Sigmoid colon (tissue), 7 donors: ENCODE data around the gene INPP1. TPM values are rescaled to one million over a fixed set of nuclear protein-coding genes. Genes with fewer than 3 reads are reported as not detected.

Experiments
- DNase-seq: peaks from one replicate; pipeline ENCODE4 v3.0.0-alpha.2; 2019
- H3K27ac ChIP-seq, 4 donors: fragments of 200-600 bp; sonication (generic); one replicate each; pipeline ENCODE4 v1.5.1; 2016 to 2019; ENCODE audit warnings: mild to moderate bottlenecking in 1 of 4
- H3K27me3 ChIP-seq, 3 donors: fragments of 200-600 bp; sonication (generic); one replicate each; pipeline ENCODE4 v1.5.1; 2019; ENCODE audit warnings: mild to moderate bottlenecking in 1 of 3
- H3K36me3 ChIP-seq, 4 donors: fragments of 200-600 bp; sonication (generic); one replicate each; pipeline ENCODE4 v1.5.1; 2016 to 2019
- H3K4me1 ChIP-seq, 4 donors: fragments of 200-600 bp; sonication (generic); one replicate each; pipeline ENCODE4 v1.5.1; 2017 to 2019
- H3K4me3 ChIP-seq, 4 donors: fragments of 200-600 bp; sonication (generic); one replicate each; pipeline ENCODE4 v1.5.1; 2017 to 2019; ENCODE audit warnings: mild to moderate bottlenecking in 2 of 4, moderate library complexity in 1 of 4
- H3K9me3 ChIP-seq, 4 donors: fragments of 200-600 bp in 3 of 4; sonication (generic) in 3 of 4; one replicate each; pipeline versions ENCODE4 v1.5.1 to v1.6.1; 2013 to 2019
- EP300 ChIP-seq, 4 donors: sonication (generic); formaldehyde crosslinking; IDR thresholded peaks; one replicate each; pipeline ENCODE4 v1.6.1; 2017; ENCODE audit warnings: antibody characterized with exemption in 4 of 4
- POLR2A ChIP-seq, 2 donors: fragments of 450-650 bp; IDR thresholded peaks; one replicate each; pipeline ENCODE4 v1.6.1; 2016; ENCODE audit warnings: antibody characterized with exemption in 2 of 2, mild to moderate bottlenecking in 2 of 2, moderate library complexity in 2 of 2
- POLR2AphosphoS5 ChIP-seq, 4 donors: sonication (generic); formaldehyde crosslinking; IDR thresholded peaks; one replicate each; pipeline ENCODE4 v1.6.1; 2017; ENCODE audit warnings: antibody characterized with exemption in 4 of 4
- WGBS, 2 donors: extraction: QIAGEN DNeasy Blood & Tissue Kit; methylation state at CpG; one replicate each; pipeline ENCODE4 v1.1.7; 2013; 5-methylcytosine and 5-hydroxymethylcytosine counted together
- intact Hi-C: fragments of 100-400 bp; cut with DNase I; formaldehyde crosslinking; loops from one replicate; pipeline ENCODE4 v1.15.1; 2023
- polyA plus RNA-seq, 3 donors: library from polyadenylated mRNA; stranded (reverse); fragments of 200-250 nt; gene quantifications; one replicate each; pipeline ENCODE4 v1.2.3, GENCODE V29; 2013
- total RNA-seq, 4 donors: library from RNA; depleted of rRNA; stranded (reverse); fragments of >200 nt; gene quantifications; one replicate each; pipeline ENCODE4 v1.1.0, GENCODE V29; 2016
- TF ChIP-seq, protein P1 (sequence below), 4 experiments: fragments of 450-650 bp in 3 of 4; fragments of 200-600 bp in 1 of 4; IDR thresholded peaks; one replicate each; pipeline ENCODE4 v1.5.1; 2016 to 2019; ENCODE audit warnings: antibody characterized with exemption in 4 of 4, mild to moderate bottlenecking in 3 of 4, moderate library complexity in 2 of 4
- donor health status: healthy with polysubstance abuse.
- donor health status: Bipolar disorder and iron deficiency.
- donor health status: healthy.

Gene INPP1
- total and polyA plus RNA-seq, 7 donors, result 12.5 to 46.2 (median 19.9) TPM

DNA sequence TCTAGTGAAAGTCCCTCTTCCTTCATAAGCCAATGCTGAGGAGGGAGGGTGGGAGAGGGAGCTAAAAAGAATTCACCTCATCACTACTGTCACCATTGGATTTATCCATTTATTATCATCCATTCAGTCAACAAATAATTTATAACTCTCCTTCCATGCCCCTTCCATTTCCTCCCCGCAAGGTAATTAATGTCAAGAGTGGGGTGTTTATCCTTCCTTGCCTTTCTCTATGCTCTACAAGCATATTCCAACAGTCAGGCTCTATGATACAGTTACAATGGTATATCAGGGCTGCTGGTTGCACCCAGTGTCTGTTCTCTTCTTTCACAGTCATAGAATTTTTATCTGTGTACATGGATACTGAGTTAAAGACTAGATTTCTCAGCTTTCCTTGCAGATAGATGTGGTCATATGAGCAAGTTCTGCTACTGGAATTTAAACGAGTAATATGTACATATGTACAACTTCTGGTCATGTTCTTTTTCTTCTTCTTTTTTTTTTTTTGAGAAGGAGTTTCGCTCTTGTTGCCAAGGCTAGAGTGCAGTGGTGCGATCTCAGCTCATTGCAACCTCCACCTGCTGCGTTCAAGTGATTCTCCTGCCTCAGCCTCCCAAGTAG lies 59.7 kb downstream of the INPP1 start:
- Histone ChIP-seq H3K9me3 (no peaks in the 10 kb centered on the region), H3K4me1 (peaks cover 0 to 8% (median 4%) of the 10 kb centered on the region in 4 donors), H3K27ac (no peak overlapping the region), H3K27me3 (no peaks in the 10 kb centered on the region), H3K36me3 (no peaks in the 10 kb centered on the region), H3K4me3 (no peak overlapping the region)
- no peak for DNase-seq
- TF ChIP-seq POLR2A (IDR thresholded peaks at IDR 0.05), result no peak
- TF ChIP-seq, protein P1, sequence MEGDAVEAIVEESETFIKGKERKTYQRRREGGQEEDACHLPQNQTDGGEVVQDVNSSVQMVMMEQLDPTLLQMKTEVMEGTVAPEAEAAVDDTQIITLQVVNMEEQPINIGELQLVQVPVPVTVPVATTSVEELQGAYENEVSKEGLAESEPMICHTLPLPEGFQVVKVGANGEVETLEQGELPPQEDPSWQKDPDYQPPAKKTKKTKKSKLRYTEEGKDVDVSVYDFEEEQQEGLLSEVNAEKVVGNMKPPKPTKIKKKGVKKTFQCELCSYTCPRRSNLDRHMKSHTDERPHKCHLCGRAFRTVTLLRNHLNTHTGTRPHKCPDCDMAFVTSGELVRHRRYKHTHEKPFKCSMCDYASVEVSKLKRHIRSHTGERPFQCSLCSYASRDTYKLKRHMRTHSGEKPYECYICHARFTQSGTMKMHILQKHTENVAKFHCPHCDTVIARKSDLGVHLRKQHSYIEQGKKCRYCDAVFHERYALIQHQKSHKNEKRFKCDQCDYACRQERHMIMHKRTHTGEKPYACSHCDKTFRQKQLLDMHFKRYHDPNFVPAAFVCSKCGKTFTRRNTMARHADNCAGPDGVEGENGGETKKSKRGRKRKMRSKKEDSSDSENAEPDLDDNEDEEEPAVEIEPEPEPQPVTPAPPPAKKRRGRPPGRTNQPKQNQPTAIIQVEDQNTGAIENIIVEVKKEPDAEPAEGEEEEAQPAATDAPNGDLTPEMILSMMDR (IDR thresholded peaks at IDR 0.05), result no peak
- TF ChIP-seq EP300 (IDR thresholded peaks at IDR 0.05), result no peak
- no peak for TF ChIP-seq POLR2AphosphoS5 (IDR thresholded peaks at IDR 0.05)
- WGBS, 2 donors, result 48 to 67% methylated on average over 5 of the region's 5 CpGs
- intact Hi-C loops, result no loop called here

GRCh38 chr2:190404487-190404886 lies 61.1 kb downstream of the INPP1 start:
- H3K4me3 ChIP-seq, result no peak overlapping the region
- H3K9me3 ChIP-seq, result no peaks in the 10 kb centered on the region
- H3K27ac ChIP-seq, result no peak overlapping the region
- no peaks in the 10 kb centered on the region for H3K36me3 ChIP-seq
- TF ChIP-seq, protein P1 (IDR thresholded peaks at IDR 0.05), result no peak
- TF ChIP-seq POLR2AphosphoS5 (IDR thresholded peaks at IDR 0.05) (no peak), EP300 (IDR thresholded peaks at IDR 0.05) (no peak), POLR2A (IDR thresholded peaks at IDR 0.05) (no peak)
- no peak for DNase-seq
- intact Hi-C loops, result no loop called here
- H3K27me3 ChIP-seq, result no peaks in the 10 kb centered on the region
- peaks cover 0 to 16% (median 11%) of the 10 kb centered on the region in 4 donors for H3K4me1 ChIP-seq

- H3K4me3 ChIP-seq, result no peak overlapping the region
- intact Hi-C loops, result loop anchor here (5.0 kb wide), 3 partner anchors 82 to 242 kb away; partner anchors contain the start of gene NAB1
- TF ChIP-seq POLR2AphosphoS5 (IDR thresholded peaks at IDR 0.05) (no peak), EP300 (IDR thresholded peaks at IDR 0.05) (no peak), POLR2A (IDR thresholded peaks at IDR 0.05) (no peak)
- TF ChIP-seq, protein P1 (IDR thresholded peaks at IDR 0.05), result no peak
- H3K4me1 ChIP-seq, result peaks cover 0 to 17% (median 15%) of the 10 kb centered on the region in 4 donors
- no peak for DNase-seq
- no peaks in the 10 kb centered on the region for H3K36me3 ChIP-seq
- H3K27me3 ChIP-seq, result no peaks in the 10 kb centered on the region
- no peaks in the 10 kb centered on the region for H3K9me3 ChIP-seq
- no peak overlapping the region for H3K27ac ChIP-seq
- WGBS, 2 donors, result 95 to 97% methylated on average over 3 of the region's 3 CpGs
These were observed 61.7 kb downstream of the INPP1 start for GRCh38 chr2:190405070-190405469.

GRCh38 chr2:190405995-190406394 lies 62.6 kb downstream of the INPP1 start:
- 54 to 87% methylated on average over 3 of the region's 3 CpGs for WGBS, 2 donors
- H3K4me1 ChIP-seq, result peaks cover 0 to 18% (median 15%) of the 10 kb centered on the region in 4 donors
- no peaks in the 10 kb centered on the region for H3K27me3 ChIP-seq
- no peak overlapping the region for H3K4me3 ChIP-seq
- H3K36me3 ChIP-seq, result no peaks in the 10 kb centered on the region
- TF ChIP-seq POLR2AphosphoS5 (IDR thresholded peaks at IDR 0.05), result no peak
- no peak overlapping the region for H3K27ac ChIP-seq
- H3K9me3 ChIP-seq, result no peaks in the 10 kb centered on the region
- intact Hi-C loops, result loop anchor here (5.0 kb wide), 3 partner anchors 81 to 241 kb away; partner anchors contain the start of gene NAB1
- no peak for DNase-seq

DNA sequence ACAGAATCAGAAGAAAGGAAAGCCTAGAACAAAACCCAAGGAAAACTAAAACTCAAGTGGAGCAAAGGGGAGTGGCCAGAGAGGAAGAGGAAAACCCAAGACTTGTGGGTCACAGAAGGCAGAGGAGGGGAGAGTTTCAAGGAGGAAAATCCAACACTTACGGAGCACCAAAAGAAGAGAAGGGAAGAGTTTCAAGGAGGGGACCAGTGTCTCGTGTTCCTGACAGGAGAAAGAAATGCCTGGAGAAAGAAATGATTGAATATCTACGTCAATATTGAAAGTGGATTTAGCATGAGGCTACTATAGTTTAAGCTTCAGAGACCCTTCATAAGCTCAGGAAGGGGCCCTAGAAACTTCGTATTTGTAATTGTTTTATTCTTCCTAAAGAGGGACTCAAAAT lies 63.4 kb downstream of the INPP1 start:
- intact Hi-C loops, result loop anchor here (5.0 kb wide), 3 partner anchors 80 to 240 kb away; partner anchors contain the start of gene NAB1

More for the DNA sequence above, 63.4 kb downstream of the INPP1 start:
- Histone ChIP-seq H3K9me3 (no peaks in the 10 kb centered on the region), H3K4me1 (peaks cover 0 to 18% (median 15%) of the 10 kb centered on the region in 4 donors), H3K36me3 (no peaks in the 10 kb centered on the region), H3K4me3 (no peak overlapping the region), H3K27me3 (no peaks in the 10 kb centered on the region), H3K27ac (peak overlapping the region in 1 of 4 donors; percentile 81)
- TF ChIP-seq POLR2AphosphoS5 (IDR thresholded peaks at IDR 0.05) (no peak), EP300 (IDR thresholded peaks at IDR 0.05) (no peak), POLR2A (IDR thresholded peaks at IDR 0.05) (no peak)
- TF ChIP-seq, protein P1 (IDR thresholded peaks at IDR 0.05), result no peak
- WGBS, 2 donors, result 87 to 90% methylated on average over 4 of the region's 4 CpGs
- no peak for DNase-seq
